Osteoblast (primary cell): ENCODE results near the gene AGTRAP. TPM values are rescaled to one million over a fixed set of nuclear protein-coding genes. Genes with fewer than 3 reads are reported as not detected.

Source experiments
- DNase-seq: peaks from one replicate; pipeline ENCODE4 v3.0.0; 2011; ENCODE audit warnings: low spot score, mixed read lengths; ENCODE audit not compliant: insufficient read length; ENCODE audit errors: missing footprints
- H2AFZ ChIP-seq: 2 replicates; pipeline ENCODE4 v1.6.0; 2011; ENCODE audit warnings: mild to moderate bottlenecking, low read length
- H3K27ac ChIP-seq: 2 replicates; pipeline ENCODE4 v1.5.1; 2011; ENCODE audit warnings: mild to moderate bottlenecking, low read depth, low read length, moderate library complexity
- H3K27me3 ChIP-seq: 2 replicates; pipeline ENCODE4 v1.6.0; 2012; ENCODE audit warnings: mild to moderate bottlenecking, control low read depth, inconsistent platforms, low read length, moderate library complexity; ENCODE audit not compliant: insufficient read depth
- H3K36me3 ChIP-seq: 2 replicates; pipeline ENCODE4 v1.5.1; 2011; ENCODE audit warnings: mild to moderate bottlenecking, low read length, control low read depth, moderate library complexity; ENCODE audit not compliant: insufficient read depth
- H3K4me1 ChIP-seq: 2 replicates; pipeline ENCODE4 v1.5.1; 2011; ENCODE audit warnings: mild to moderate bottlenecking, low read length, control low read depth, moderate library complexity; ENCODE audit not compliant: insufficient read depth
- H3K4me2 ChIP-seq: 2 replicates; pipeline ENCODE4 v1.6.0; 2011; ENCODE audit warnings: mild to moderate bottlenecking, low read length; ENCODE audit not compliant: insufficient read depth
- H3K4me3 ChIP-seq: fragments of 200-600 bp; sonication (generic); 3 replicates; pipeline ENCODE4 v1.5.1; 2012; ENCODE audit warnings: mild to moderate bottlenecking, low read length, inconsistent platforms; ENCODE audit not compliant: insufficient read depth
- H3K79me2 ChIP-seq: 2 replicates; pipeline ENCODE4 v1.6.0; 2012; ENCODE audit warnings: mild to moderate bottlenecking, low read length, control low read depth, inconsistent platforms; ENCODE audit not compliant: insufficient read depth
- H3K9me3 ChIP-seq: 2 replicates; pipeline ENCODE4 v1.5.1; 2011; ENCODE audit warnings: low read depth, low read length, control low read depth
- H4K20me1 ChIP-seq: 2 replicates; pipeline ENCODE4 v1.6.0; 2012; ENCODE audit warnings: mild to moderate bottlenecking, low read length, control low read depth; ENCODE audit not compliant: insufficient read depth
- CTCF ChIP-seq: IDR thresholded peaks from 2 replicates; pipeline ENCODE4 v1.5.1; 2011; ENCODE audit warnings: mild to moderate bottlenecking, low read depth, low read length, moderate library complexity; ENCODE audit errors: extremely low read depth
- total RNA-seq: library from RNA; depleted of rRNA; stranded (reverse); fragments of >200 nt; gene quantifications from 2 replicates; pipeline ENCODE4 v1.2.3, GENCODE V29; 2012

The AGTRAP gene
- total RNA-seq, 1 donor = 56.5 TPM

GRCh38 chr1:11721311-11721710, 14.6 kb upstream of the AGTRAP start:
- no peak overlapping the region for H3K27ac ChIP-seq
- DNase-seq = peak; percentile 8
- H3K4me2 ChIP-seq = no peak overlapping the region
- H3K4me3 ChIP-seq = no peak overlapping the region
- peaks cover 4% of the 10 kb centered on the region for H3K4me1 ChIP-seq
- no peaks in the 10 kb centered on the region for H3K79me2 ChIP-seq
- H4K20me1 ChIP-seq = no peaks in the 10 kb centered on the region
- H3K36me3 ChIP-seq = no peaks in the 10 kb centered on the region
- TF ChIP-seq CTCF = no peak
- H3K27me3 ChIP-seq = peaks cover 14% of the 10 kb centered on the region
- H3K9me3 ChIP-seq = no peaks in the 10 kb centered on the region
- no peak overlapping the region for H2AFZ ChIP-seq

- peak; percentile 35 for DNase-seq
- peaks cover 13% of the 10 kb centered on the region for H3K27me3 ChIP-seq
Observed at GRCh38 chr1:11722538-11722937, 13.4 kb upstream of the AGTRAP start.

GRCh38 chr1:11725616-11726015, 10.3 kb upstream of the AGTRAP start:
- no peak for TF ChIP-seq CTCF
- H3K4me3 ChIP-seq = no peak overlapping the region
- no peak overlapping the region for H3K27ac ChIP-seq
- peaks cover 4% of the 10 kb centered on the region for H3K4me1 ChIP-seq
- H3K27me3 ChIP-seq = peaks cover 13% of the 10 kb centered on the region
- H4K20me1 ChIP-seq = no peaks in the 10 kb centered on the region
- DNase-seq = peak; percentile 46
- H2AFZ ChIP-seq = no peak overlapping the region
- no peaks in the 10 kb centered on the region for H3K36me3 ChIP-seq
- no peaks in the 10 kb centered on the region for H3K79me2 ChIP-seq
- no peak overlapping the region for H3K4me2 ChIP-seq
- H3K9me3 ChIP-seq = no peaks in the 10 kb centered on the region

More at GRCh38 chr1:11722538-11722937, 13.4 kb upstream of the AGTRAP start:
- no peaks in the 10 kb centered on the region for H3K9me3 ChIP-seq
- no peak overlapping the region for H3K4me3 ChIP-seq
- H4K20me1 ChIP-seq = no peaks in the 10 kb centered on the region
- H3K4me1 ChIP-seq = peaks cover 4% of the 10 kb centered on the region
- H3K4me2 ChIP-seq = no peak overlapping the region
- H3K27ac ChIP-seq = no peak overlapping the region
- no peaks in the 10 kb centered on the region for H3K36me3 ChIP-seq
- no peak overlapping the region for H2AFZ ChIP-seq
- no peaks in the 10 kb centered on the region for H3K79me2 ChIP-seq
- no peak for TF ChIP-seq CTCF

- no peak overlapping the region for H3K4me3 ChIP-seq
- no peaks in the 10 kb centered on the region for H3K79me2 ChIP-seq
- H3K9me3 ChIP-seq = no peaks in the 10 kb centered on the region
- peak; percentile 65 for DNase-seq
- no peak for TF ChIP-seq CTCF
- no peak overlapping the region for H3K27ac ChIP-seq
- no peaks in the 10 kb centered on the region for H4K20me1 ChIP-seq
- H3K27me3 ChIP-seq = peaks cover 12% of the 10 kb centered on the region
- peaks cover 5% of the 10 kb centered on the region for H3K4me1 ChIP-seq
- no peaks in the 10 kb centered on the region for H3K36me3 ChIP-seq
- no peak overlapping the region for H2AFZ ChIP-seq
- no peak overlapping the region for H3K4me2 ChIP-seq
Observed at GRCh38 chr1:11727119-11727518, 8.8 kb upstream of the AGTRAP start.
